Stomach (tissue), 4 donors: Measurements from ENCODE around the gene OR7C1.

Source experiments
- CTCF ChIP-seq, 7 experiments: fragments of 450-650 bp in 4 of 7; fragments of 200-600 bp in 3 of 7; sonication (generic) in 3 of 7; IDR thresholded peaks; one replicate each; pipeline ENCODE4 v1.5.1; 2016 to 2019; ENCODE audit warnings: antibody characterized with exemption in 7 of 7, control low read depth in 2 of 7, mild to moderate bottlenecking in 1 of 7
- EP300 ChIP-seq: sonication (generic); formaldehyde crosslinking; IDR thresholded peaks from one replicate; pipeline ENCODE4 v1.6.1; 2017; ENCODE audit warnings: antibody characterized with exemption
- POLR2A ChIP-seq, 4 donors: fragments of 450-650 bp; IDR thresholded peaks; one replicate each; pipeline ENCODE4 v1.6.1; 2016; ENCODE audit warnings: antibody characterized with exemption in 4 of 4, control low read depth in 2 of 4, mild to moderate bottlenecking in 1 of 4, moderate library complexity in 1 of 4

- TF ChIP-seq CTCF (IDR thresholded peaks at IDR 0.05) (no peak), POLR2A (IDR thresholded peaks at IDR 0.05) (no peak), EP300 (no peak)
Observed at GRCh38 chr19:14767466-14767971, 67.5 kb downstream of the OR7C1 start.
